HG03432 (cell line): ENCODE measurements around the gene C17orf107.

ENCODE experiments used
- ATAC-seq: cut with Tn5 transposase; IDR thresholded peaks from one replicate; pipeline ENCODE4 v1.9.1; 2021; ENCODE audit warnings: mild to moderate bottlenecking, moderate library complexity; ENCODE audit not compliant: unreplicated experiment

C17orf107 gene

DNA sequence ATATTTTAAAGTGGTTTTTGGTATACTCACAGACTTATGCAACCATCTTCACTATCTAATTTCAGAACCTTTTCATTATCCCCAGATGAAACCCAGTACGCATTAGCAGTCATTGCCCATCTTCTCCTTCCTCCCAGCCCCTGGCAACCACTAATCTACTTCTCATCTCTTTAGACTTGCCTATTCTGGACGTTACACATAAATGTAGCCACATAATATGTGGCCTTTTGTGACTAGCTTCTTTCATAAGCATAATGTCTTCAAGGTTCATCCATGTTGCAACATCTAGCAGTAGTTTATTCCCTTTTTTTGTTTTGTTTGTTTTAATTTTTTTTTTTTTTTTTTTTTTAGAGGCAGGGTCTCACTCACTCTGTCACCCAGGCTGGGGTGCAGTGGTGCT is 28.5 kb upstream of the C17orf107 start:
- no peak for ATAC-seq

DNA sequence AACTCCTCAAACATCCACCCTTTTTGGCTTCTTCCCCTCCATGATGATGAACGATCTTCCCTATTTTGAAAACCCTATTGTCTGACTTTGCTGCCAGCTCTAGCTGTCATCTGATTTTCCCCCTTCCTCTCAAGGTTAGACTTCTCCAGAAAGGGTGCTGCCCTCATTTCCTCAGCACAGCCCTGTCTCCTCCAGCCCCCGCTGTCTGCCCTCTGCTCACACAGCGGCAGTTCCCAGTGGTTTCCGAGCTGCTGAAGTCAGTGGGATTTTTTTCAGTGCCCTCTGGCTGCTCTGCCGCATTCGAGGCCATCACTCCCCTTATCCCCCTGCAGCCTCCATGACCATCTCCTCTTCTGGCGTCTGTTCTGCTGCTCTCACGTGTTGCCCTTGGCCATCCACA is 26.6 kb upstream of the C17orf107 start:
- ATAC-seq = no peak

GRCh38 chr17:4877089-4877488 is 22.2 kb upstream of the C17orf107 start:
- ATAC-seq = no peak

DNA sequence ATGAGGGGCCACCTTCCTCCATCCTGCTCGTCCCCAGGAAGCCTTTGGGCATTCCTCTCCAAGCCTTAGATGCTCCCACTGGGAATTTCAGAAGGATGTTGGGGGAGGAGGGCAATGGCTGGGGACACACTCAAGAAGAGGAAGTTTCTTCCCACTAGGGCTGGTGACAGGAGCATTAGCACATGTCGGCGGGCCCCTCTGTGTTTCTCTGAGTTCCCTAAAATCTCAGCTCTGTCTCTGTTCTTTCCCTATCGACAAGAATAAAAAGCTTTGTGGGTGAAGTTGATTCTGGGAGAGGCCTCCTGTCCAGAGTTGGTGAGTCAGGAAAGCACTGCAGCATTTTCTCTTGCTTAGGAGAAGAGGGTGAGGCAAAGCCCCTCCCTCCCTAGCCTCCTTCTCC is 19.7 kb upstream of the C17orf107 start:
- ATAC-seq = no peak

DNA sequence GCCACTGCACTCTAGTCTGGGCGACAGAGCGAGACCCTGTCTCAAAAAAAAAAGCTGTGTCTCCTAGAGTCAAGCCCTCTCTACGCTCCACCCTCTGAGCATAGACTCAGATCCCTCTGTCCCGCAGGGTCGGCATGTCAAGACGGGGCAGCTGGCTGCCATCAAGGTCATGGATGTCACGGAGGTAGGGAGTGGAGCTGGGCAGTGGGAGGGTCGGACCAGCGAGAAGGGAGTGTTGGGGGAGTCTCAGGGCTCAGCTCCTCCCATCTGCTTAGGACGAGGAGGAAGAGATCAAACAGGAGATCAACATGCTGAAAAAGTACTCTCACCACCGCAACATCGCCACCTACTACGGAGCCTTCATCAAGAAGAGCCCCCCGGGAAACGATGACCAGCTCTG is 18.5 kb upstream of the C17orf107 start:
- no peak for ATAC-seq

- no peak for ATAC-seq
Measured at GRCh38 chr17:4881761-4882555, 17.4 kb upstream of the C17orf107 start.

DNA sequence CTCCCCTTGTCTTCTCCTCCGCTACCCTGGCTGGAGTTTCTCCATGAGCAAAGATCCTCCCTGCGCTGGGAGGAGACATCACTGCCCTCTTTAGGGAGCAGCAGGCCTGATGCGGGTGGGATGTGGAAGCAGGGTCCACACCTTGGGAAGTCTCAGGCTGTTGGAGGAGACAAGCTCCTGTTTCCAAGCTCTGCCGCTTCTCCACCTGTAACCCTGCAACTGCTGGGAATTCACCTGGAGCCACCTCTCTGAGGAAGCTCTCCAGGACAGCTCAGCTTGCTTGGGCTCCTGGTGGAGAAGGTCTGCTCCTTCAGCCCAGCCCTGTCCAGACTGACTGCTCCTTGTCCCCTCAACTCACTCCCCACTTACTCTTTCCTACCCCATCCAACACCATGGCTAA is 14.8 kb upstream of the C17orf107 start:
- ATAC-seq = no peak

DNA sequence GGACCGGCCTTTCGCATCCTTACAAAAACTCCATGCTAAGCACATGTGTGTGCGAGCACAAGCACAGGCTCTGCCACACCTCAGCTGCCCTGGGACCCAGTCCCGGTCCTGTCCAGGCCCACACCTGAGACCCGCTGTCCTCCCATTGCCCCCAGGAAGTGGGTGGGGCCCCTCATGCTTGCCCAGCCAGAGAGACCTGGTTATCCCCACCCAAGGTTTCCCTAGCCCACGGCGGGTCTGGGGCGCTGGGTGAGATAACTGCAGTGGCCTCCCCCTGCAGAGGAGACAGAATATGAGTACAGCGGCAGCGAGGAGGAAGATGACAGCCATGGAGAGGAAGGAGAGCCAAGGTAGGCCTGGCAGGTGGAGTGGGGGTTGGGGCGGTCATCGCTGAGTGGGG is 12.5 kb upstream of the C17orf107 start:
- no peak for ATAC-seq

GRCh38 chr17:4887581-4887980 is 11.8 kb upstream of the C17orf107 start:
- no peak for ATAC-seq

GRCh38 chr17:4891411-4892410 is 7.6 kb upstream of the C17orf107 start:
- ATAC-seq = no peak

DNA sequence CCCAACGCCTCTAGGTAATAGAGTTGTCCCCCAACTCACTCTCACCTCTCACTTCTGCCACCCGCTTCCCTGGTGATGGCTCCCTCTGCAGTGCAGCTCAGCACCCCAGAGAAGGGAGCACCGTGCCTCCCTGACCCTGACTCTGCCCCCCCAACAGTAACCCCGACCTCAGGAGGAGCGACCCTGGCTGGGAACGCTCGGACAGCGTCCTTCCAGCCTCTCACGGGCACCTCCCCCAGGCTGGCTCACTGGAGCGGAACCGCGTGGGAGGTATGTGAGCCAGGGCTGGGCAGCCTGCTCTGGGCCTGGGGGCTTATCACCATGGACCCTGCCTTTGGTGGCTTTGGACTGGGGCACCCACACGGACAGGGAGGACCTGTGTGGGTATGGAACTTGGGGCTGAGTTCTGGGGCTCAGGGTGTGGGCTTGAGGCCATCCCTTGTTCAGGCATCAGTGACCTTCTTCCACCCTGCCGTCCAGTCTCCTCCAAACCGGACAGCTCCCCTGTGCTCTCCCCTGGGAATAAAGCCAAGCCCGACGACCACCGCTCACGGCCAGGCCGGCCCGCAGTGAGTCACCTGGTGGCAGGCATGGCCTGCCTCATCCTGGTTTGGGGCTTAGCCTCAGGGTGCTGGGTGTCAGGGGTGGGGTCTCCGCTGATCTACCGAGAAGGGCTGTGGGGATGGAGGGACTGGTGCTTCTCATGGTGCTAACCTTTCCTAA is 6.7 kb upstream of the C17orf107 start:
- ATAC-seq = no peak

GRCh38 chr17:4893272-4893671 is 6.1 kb upstream of the C17orf107 start:
- no peak for ATAC-seq

GRCh38 chr17:4893721-4894560 is 5.4 kb upstream of the C17orf107 start:
- no peak for ATAC-seq

- ATAC-seq = no peak
Measured at GRCh38 chr17:4895121-4895520, 4.2 kb upstream of the C17orf107 start.

- no peak for ATAC-seq
Measured at GRCh38 chr17:4895657-4896331, 3.5 kb upstream of the C17orf107 start.

DNA sequence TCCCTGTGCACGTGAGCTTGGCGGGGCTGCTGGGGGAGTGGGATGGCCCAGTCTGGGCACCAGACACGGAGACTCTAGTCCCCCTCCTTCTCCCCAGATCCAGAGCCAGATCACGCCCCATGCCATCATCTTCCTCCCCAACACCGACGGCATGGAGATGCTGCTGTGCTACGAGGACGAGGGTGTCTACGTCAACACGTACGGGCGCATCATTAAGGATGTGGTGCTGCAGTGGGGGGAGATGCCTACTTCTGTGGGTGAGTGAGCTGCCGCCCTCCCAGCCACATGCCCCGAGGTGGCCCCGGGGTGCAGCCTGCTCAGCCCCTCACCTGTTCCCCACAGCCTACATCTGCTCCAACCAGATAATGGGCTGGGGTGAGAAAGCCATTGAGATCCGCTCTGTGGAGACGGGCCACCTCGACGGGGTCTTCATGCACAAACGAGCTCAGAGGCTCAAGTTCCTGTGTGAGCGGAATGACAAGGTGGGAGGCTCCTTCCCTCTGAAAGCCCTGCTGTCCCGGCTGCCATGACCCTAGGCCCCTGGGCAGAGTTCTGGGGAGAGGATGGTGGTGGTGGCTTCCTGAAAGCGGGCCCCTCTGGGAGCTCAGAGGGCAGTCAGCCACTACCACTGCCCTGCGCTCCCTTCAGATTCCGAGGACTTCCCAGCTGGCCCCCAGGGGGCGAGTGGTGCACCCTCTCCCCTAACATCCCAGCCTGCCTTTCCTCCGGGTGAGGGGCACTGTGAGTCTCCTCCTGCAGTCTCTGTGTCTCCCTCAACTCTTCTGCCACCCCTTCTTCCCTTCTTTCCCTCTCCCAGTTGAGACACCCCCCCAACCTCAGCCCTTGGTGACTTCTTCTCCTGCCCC is 2.8 kb upstream of the C17orf107 start:
- ATAC-seq = no peak

GRCh38 chr17:4897198-4897687 is 2.1 kb upstream of the C17orf107 start:
- no peak for ATAC-seq

- no peak for ATAC-seq
Measured at GRCh38 chr17:4897785-4898184, 1.6 kb upstream of the C17orf107 start.

GRCh38 chr17:4898351-4898750 is 985 bp upstream of the C17orf107 start:
- no peak for ATAC-seq
